Transverse colon (tissue), 4 donors: ENCODE data around the gene CRYBG3. TPM values are rescaled to one million over a fixed set of nuclear protein-coding genes. Genes with fewer than 3 reads are reported as not detected.

Experiments
- DNase-seq: peaks from one replicate; pipeline ENCODE4 v3.0.0-alpha.2; 2019
- H3K27ac ChIP-seq, 4 donors: fragments of 200-600 bp; sonication (generic); 2 replicates each; pipeline ENCODE4 v1.5.1; 2016 to 2018; ENCODE audit warnings: inconsistent platforms in 4 of 4
- H3K27me3 ChIP-seq: fragments of 200-600 bp; sonication (generic); 2 replicates; pipeline ENCODE4 v1.5.1; 2017; ENCODE audit warnings: inconsistent platforms
- H3K36me3 ChIP-seq, 4 donors: fragments of 200-600 bp; sonication (generic); 2 replicates each; pipeline ENCODE4 v1.5.1; 2017 to 2019; ENCODE audit warnings: inconsistent platforms in 4 of 4
- H3K4me1 ChIP-seq, 4 donors: fragments of 200-600 bp; sonication (generic); 2 replicates each; pipeline ENCODE4 v1.5.1; 2017 to 2020; ENCODE audit warnings: inconsistent platforms in 4 of 4
- H3K4me3 ChIP-seq, 4 donors: fragments of 200-600 bp; sonication (generic); 1 replicate in 1 of 4; 2 replicates in 3 of 4; pipeline versions ENCODE4 v1.5.1 to v1.6.1; 2017 to 2019; ENCODE audit warnings: inconsistent platforms in 4 of 4
- H3K9me3 ChIP-seq, 2 donors: fragments of 200-600 bp; sonication (generic); 2 replicates each; pipeline ENCODE4 v1.5.1; 2017 to 2019; ENCODE audit warnings: inconsistent platforms in 2 of 2
- CTCF ChIP-seq, 5 experiments: fragments of 200-600 bp in 3 of 5; fragments of 450-650 bp in 2 of 5; sonication (generic) in 3 of 5; IDR thresholded peaks; 1 replicate in 2 of 5; 2 replicates in 3 of 5; pipeline ENCODE4 v1.5.1; 2016 to 2017; ENCODE audit warnings: antibody characterized with exemption in 5 of 5, inconsistent platforms in 3 of 5, mild to moderate bottlenecking in 2 of 5, moderate library complexity in 1 of 5
- EP300 ChIP-seq: sonication (generic); formaldehyde crosslinking; IDR thresholded peaks from one replicate; pipeline ENCODE4 v1.6.1; 2017; ENCODE audit warnings: antibody characterized with exemption, low read depth
- POLR2A ChIP-seq: fragments of 450-650 bp; IDR thresholded peaks from one replicate; pipeline ENCODE4 v1.6.1; 2016; ENCODE audit warnings: antibody characterized with exemption, mild to moderate bottlenecking, moderate library complexity
- POLR2AphosphoS5 ChIP-seq, 3 donors: sonication (generic); formaldehyde crosslinking; IDR thresholded peaks; one replicate each; pipeline ENCODE4 v1.6.1; 2016; ENCODE audit warnings: antibody characterized with exemption in 3 of 3
- WGBS, 2 donors: methylation state at CpG; one replicate each; pipeline ENCODE4 v1.1.5; 2018; ENCODE audit warnings: low coverage in 1 of 2; 5-methylcytosine and 5-hydroxymethylcytosine counted together
- in situ Hi-C, 4 donors: fragments of 200-750 bp; cut with MboI; loops; one replicate each; pipeline versions ENCODE4 v1.15.0 to v1.15.1; 2017; ENCODE audit warnings: low sequenced_read_pairs in 3 of 4, low pct_ligation_motif_present in 1 of 4, low pct_unique_long_range_greater_than_20kb in 1 of 4
- intact Hi-C: fragments of 100-400 bp; cut with DNase I; formaldehyde crosslinking; loops from one replicate; pipeline ENCODE4 v1.15.1; 2023; ENCODE audit warnings: low total_unique reads
- total RNA-seq, 4 donors: library from RNA; depleted of rRNA; stranded (reverse); fragments of >200 nt; gene quantifications; one replicate each; pipeline ENCODE4 v1.1.0, GENCODE V29; 2016

CRYBG3 gene
- total RNA-seq, 4 donors from 2014 or later: 21.3 to 32.7 (median 27.9) TPM

DNA sequence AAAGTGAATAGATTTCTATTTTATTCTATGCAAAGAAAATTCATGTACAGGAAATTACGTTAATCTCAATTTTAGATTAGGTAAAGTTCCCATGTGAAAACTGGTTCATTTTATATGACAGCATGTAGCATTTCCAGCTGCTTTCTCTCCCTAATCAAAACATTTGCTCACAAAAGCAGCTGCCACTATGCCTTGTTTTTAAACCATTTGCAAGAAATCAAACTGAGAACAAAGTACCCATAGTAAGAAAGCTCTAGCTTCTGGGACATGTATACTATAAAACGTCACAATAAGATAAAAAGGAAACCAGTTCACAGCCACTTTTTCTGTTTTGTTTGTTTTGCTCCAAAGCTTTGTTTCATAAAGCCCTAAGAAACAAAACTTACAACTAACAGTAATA is 5.0 kb upstream of the CRYBG3 start:
- Histone ChIP-seq H3K36me3 (no peaks in the 10 kb centered on the region), H3K27ac (no peak overlapping the region), H3K4me1 (peaks cover 0 to 7% (median 5%) of the 10 kb centered on the region in 4 donors), H3K9me3 (no peaks in the 10 kb centered on the region), H3K27me3 (peaks cover 5% of the 10 kb centered on the region), H3K4me3 (no peak overlapping the region)
- DNase-seq: no peak
- in situ Hi-C loops (no loop called here), intact Hi-C loops (no loop called here)
- TF ChIP-seq POLR2A: no peak
- no peak for TF ChIP-seq EP300
- no peak for TF ChIP-seq CTCF (IDR thresholded peaks at IDR 0.05)
- no peak for TF ChIP-seq POLR2AphosphoS5 (IDR thresholded peaks at IDR 0.05)
- 52 to 56% methylated on average over 2 of the region's 2 CpGs for WGBS, 2 donors

GRCh38 chr3:97817965-97818364 is 3.8 kb upstream of the CRYBG3 start:
- WGBS, 2 donors: 40 to 64% methylated on average over 1 to 3 of the region's 3 CpGs
- no peak overlapping the region for H3K27ac ChIP-seq
- TF ChIP-seq POLR2A: no peak
- no peak for TF ChIP-seq POLR2AphosphoS5 (IDR thresholded peaks at IDR 0.05)
- TF ChIP-seq EP300: no peak
- TF ChIP-seq CTCF (IDR thresholded peaks at IDR 0.05): no peak
- intact Hi-C loops (no loop called here), in situ Hi-C loops (no loop called here)
- H3K4me3 ChIP-seq: no peak overlapping the region
- peaks cover 5% of the 10 kb centered on the region for H3K27me3 ChIP-seq
- peaks cover 0 to 10% (median 6%) of the 10 kb centered on the region in 4 donors for H3K4me1 ChIP-seq
- no peak for DNase-seq
- H3K9me3 ChIP-seq: no peaks in the 10 kb centered on the region
- H3K36me3 ChIP-seq: no peaks in the 10 kb centered on the region

- Histone ChIP-seq H3K4me3 (peak overlapping the region in 3 of 4 donors; percentile 68 to 93 (median 81)), H3K4me1 (peaks cover 0 to 24% (median 14%) of the 10 kb centered on the region in 4 donors), H3K27ac (peak overlapping the region; percentile 90 to 95 (median 93)), H3K9me3 (no peaks in the 10 kb centered on the region), H3K27me3 (peaks cover 5% of the 10 kb centered on the region), H3K36me3 (no peaks in the 10 kb centered on the region)
- intact Hi-C loops (no loop called here), in situ Hi-C loops (no loop called here)
- no peak for DNase-seq
- no peak for TF ChIP-seq POLR2AphosphoS5 (IDR thresholded peaks at IDR 0.05)
- no peak for TF ChIP-seq CTCF (IDR thresholded peaks at IDR 0.05)
- TF ChIP-seq POLR2A: no peak
- no peak for TF ChIP-seq EP300
- WGBS, 2 donors: 70 to 81% methylated on average over 4 to 5 of the region's 5 CpGs
These were observed 1.0 kb upstream of the CRYBG3 start for GRCh38 chr3:97820780-97821179.

GRCh38 chr3:97821287-97821773 is 481 bp upstream of the CRYBG3 start:
- in situ Hi-C loops (no loop called here), intact Hi-C loops (no loop called here)
- Histone ChIP-seq H3K9me3 (no peaks in the 10 kb centered on the region), H3K27me3 (peaks cover 5% of the 10 kb centered on the region), H3K4me1 (peaks cover 0 to 27% (median 14%) of the 10 kb centered on the region in 4 donors), H3K27ac (peak overlapping the region; percentile 90 to 95 (median 93)), H3K4me3 (peak overlapping the region; percentile 43 to 93 (median 74)), H3K36me3 (no peaks in the 10 kb centered on the region)
- TF ChIP-seq CTCF (IDR thresholded peaks at IDR 0.05) (peak in 2 of 5 experiments; percentile 1 to 24), EP300 (no peak), POLR2A (no peak), POLR2AphosphoS5 (IDR thresholded peaks at IDR 0.05) (no peak)
- peak; percentile 59 for DNase-seq
- 0 to 2% methylated on average over 7 to 20 of the region's 23 CpGs for WGBS, 2 donors
